Right cardiac atrium (tissue), 5 donors: ENCODE data around the gene MEX3B. TPM values are rescaled to one million over a fixed set of nuclear protein-coding genes. Genes with fewer than 3 reads are reported as not detected.

Experiments used
- ATAC-seq, 2 donors: fragments of 200-7000 bp; cut with Tn5 transposase; one replicate each; pipeline versions ENCODE4 v1.8.0 to v1.9.1; 2020; ENCODE audit warnings: moderate library complexity in 2 of 2, mild to moderate bottlenecking in 1 of 2
- DNase-seq, 3 donors: peaks; one replicate each; pipeline ENCODE4 v3.0.0-alpha.2; 2020
- H3K27ac ChIP-seq: one replicate; pipeline ENCODE4 v1.5.1; 2013; ENCODE audit warnings: mild to moderate bottlenecking, low read length, control low read depth, moderate library complexity
- H3K27me3 ChIP-seq: one replicate; pipeline ENCODE4 v1.6.1; 2013; ENCODE audit not compliant: control insufficient read depth, insufficient read depth
- H3K4me1 ChIP-seq: one replicate; pipeline ENCODE4 v1.6.1; 2013; ENCODE audit warnings: low read length; ENCODE audit not compliant: control insufficient read depth, insufficient read depth
- H3K4me3 ChIP-seq: one replicate; pipeline ENCODE4 v1.5.1; 2013; ENCODE audit warnings: low read length, control low read depth
- H3K9me3 ChIP-seq: one replicate; pipeline ENCODE4 v1.6.1; 2013; ENCODE audit warnings: low read length; ENCODE audit not compliant: control insufficient read depth
- WGBS: extraction: QIAGEN DNeasy Blood & Tissue Kit; methylation state at CpG from one replicate; pipeline ENCODE4 v1.1.7; 2013; 5-methylcytosine and 5-hydroxymethylcytosine counted together
- intact Hi-C, 4 donors: fragments of 100-400 bp; cut with DNase I; formaldehyde crosslinking; loops; one replicate each; pipeline versions ENCODE4 v1.11.0 to v1.14.0; 2022 to 2023
- polyA plus RNA-seq: library from polyadenylated mRNA; stranded (reverse); fragments of 200-250 nt; gene quantifications from one replicate; pipeline ENCODE4 v1.2.3, GENCODE V29; 2013
- total RNA-seq, 4 donors: library from RNA; stranded (reverse); fragmentation: NEBNext Ultra II Directional; extraction: Animal tissue kit (Norgen Biotek cat#: 25700); gene quantifications; one replicate each; pipeline ENCODE4 v1.2.1, GENCODE V29; 2021
- donor health status: healthy with polysubstance abuse.
- donor health status: DM: no; HTN: yes; CAD: no.
- donor health status: DM: no; HTN: no; CAD: no.
- donor health status: DM: no; HTN: yes; CAD: no; lungs with severe emphysema.
- donor health status: DM: yes; HTN: yes; CAD: no.

MEX3B gene
- total and polyA plus RNA-seq, 5 donors: 1.3 to 3.0 (median 2.5) TPM

GRCh38 chr15:82066455-82066854, 20.6 kb upstream of the MEX3B start:
- no peaks in the 10 kb centered on the region for H3K27me3 ChIP-seq
- H3K27ac ChIP-seq: no peak overlapping the region
- DNase-seq: no peak
- no peak for ATAC-seq
- intact Hi-C loops: no loop called here
- no peaks in the 10 kb centered on the region for H3K9me3 ChIP-seq
- H3K4me1 ChIP-seq: no peaks in the 10 kb centered on the region
- 95% methylated on average over 4 of the region's 4 CpGs for WGBS
- no peak overlapping the region for H3K4me3 ChIP-seq

- intact Hi-C loops: no loop called here
These were observed 19.0 kb upstream of the MEX3B start for GRCh38 chr15:82064824-82065223.

GRCh38 chr15:82062479-82063454, 16.9 kb upstream of the MEX3B start:
- no peak overlapping the region for H3K27ac ChIP-seq
- no peaks in the 10 kb centered on the region for H3K9me3 ChIP-seq
- WGBS: 29% methylated on average over 20 of the region's 20 CpGs
- no peak overlapping the region for H3K4me3 ChIP-seq
- no peaks in the 10 kb centered on the region for H3K27me3 ChIP-seq
- ATAC-seq: no peak
- intact Hi-C loops: no loop called here
- H3K4me1 ChIP-seq: no peaks in the 10 kb centered on the region
- no peak for DNase-seq

More at GRCh38 chr15:82064824-82065223, 19.0 kb upstream of the MEX3B start:
- Histone ChIP-seq H3K27me3 (no peaks in the 10 kb centered on the region), H3K4me1 (no peaks in the 10 kb centered on the region), H3K4me3 (no peak overlapping the region), H3K27ac (no peak overlapping the region), H3K9me3 (no peaks in the 10 kb centered on the region)
- no peak for ATAC-seq
- 67% methylated on average over 5 of the region's 5 CpGs for WGBS
- DNase-seq: no peak

- intact Hi-C loops: no loop called here
- DNase-seq (no peak), ATAC-seq (no peak)
- H3K27ac ChIP-seq: no peak overlapping the region
- no peaks in the 10 kb centered on the region for H3K4me1 ChIP-seq
- H3K9me3 ChIP-seq: no peaks in the 10 kb centered on the region
- H3K4me3 ChIP-seq: no peak overlapping the region
- no peaks in the 10 kb centered on the region for H3K27me3 ChIP-seq
- 85% methylated on average over 5 of the region's 5 CpGs for WGBS
These were observed 15.0 kb upstream of the MEX3B start for GRCh38 chr15:82060817-82061216.

- no peak for ATAC-seq
- no peak for DNase-seq
- Histone ChIP-seq H3K27me3 (no peaks in the 10 kb centered on the region), H3K9me3 (no peaks in the 10 kb centered on the region), H3K27ac (no peak overlapping the region), H3K4me3 (no peak overlapping the region), H3K4me1 (no peaks in the 10 kb centered on the region)
- intact Hi-C loops: loop anchor here in 1 of 4 donors (10.0 kb wide), 1 partner anchor 584 kb away; no protein-coding TSS in a partner anchor
- WGBS: 9% methylated on average over 2 of the region's 2 CpGs
These were observed 12.8 kb upstream of the MEX3B start for GRCh38 chr15:82058517-82059204.

GRCh38 chr15:82058026-82058425, 12.2 kb upstream of the MEX3B start:
- Histone ChIP-seq H3K27me3 (no peaks in the 10 kb centered on the region), H3K4me3 (no peak overlapping the region), H3K9me3 (no peaks in the 10 kb centered on the region), H3K4me1 (no peaks in the 10 kb centered on the region), H3K27ac (no peak overlapping the region)
- ATAC-seq: no peak
- WGBS: 9% methylated on average over 14 of the region's 14 CpGs
- no peak for DNase-seq
- intact Hi-C loops: loop anchor here in 1 of 4 donors (10.0 kb wide), 1 partner anchor 583 kb away; no protein-coding TSS in a partner anchor

GRCh38 chr15:82056958-82057823, 11.4 kb upstream of the MEX3B start:
- H3K27ac ChIP-seq: no peak overlapping the region
- intact Hi-C loops: loop anchor here in 1 of 4 donors (10.0 kb wide), 1 partner anchor 582 kb away; no protein-coding TSS in a partner anchor
- no peak for ATAC-seq

GRCh38 chr15:82052751-82053150, 6.9 kb upstream of the MEX3B start:
- no peak overlapping the region for H3K4me3 ChIP-seq
- no peaks in the 10 kb centered on the region for H3K4me1 ChIP-seq
- no peaks in the 10 kb centered on the region for H3K9me3 ChIP-seq
- no peak overlapping the region for H3K27ac ChIP-seq
- intact Hi-C loops: loop anchor here in 1 of 4 donors (10.0 kb wide), 1 partner anchor 578 kb away; no protein-coding TSS in a partner anchor
- DNase-seq (no peak), ATAC-seq (no peak)
- no peaks in the 10 kb centered on the region for H3K27me3 ChIP-seq
- 96% methylated on average over 12 of the region's 12 CpGs for WGBS

More at GRCh38 chr15:82056958-82057823, 11.4 kb upstream of the MEX3B start:
- DNase-seq: no peak
- Histone ChIP-seq H3K27me3 (no peaks in the 10 kb centered on the region), H3K4me3 (no peak overlapping the region), H3K4me1 (no peaks in the 10 kb centered on the region), H3K9me3 (no peaks in the 10 kb centered on the region)
- 27% methylated on average over 7 of the region's 7 CpGs for WGBS

GRCh38 chr15:82051664-82052063, 5.8 kb upstream of the MEX3B start:
- Histone ChIP-seq H3K4me3 (no peak overlapping the region), H3K9me3 (no peaks in the 10 kb centered on the region), H3K27me3 (no peaks in the 10 kb centered on the region), H3K27ac (no peak overlapping the region), H3K4me1 (no peaks in the 10 kb centered on the region)
- ATAC-seq: no peak
- peak in 2 of 3 donors; percentile 31 to 66 for DNase-seq
- intact Hi-C loops: loop anchor here in 1 of 4 donors (10.0 kb wide), 1 partner anchor 577 kb away; no protein-coding TSS in a partner anchor
- 19% methylated on average over 6 of the region's 6 CpGs for WGBS

GRCh38 chr15:82048811-82049210, 3.0 kb upstream of the MEX3B start:
- Histone ChIP-seq H3K27ac (no peak overlapping the region), H3K9me3 (no peaks in the 10 kb centered on the region), H3K4me3 (no peak overlapping the region), H3K4me1 (no peaks in the 10 kb centered on the region), H3K27me3 (no peaks in the 10 kb centered on the region)
- DNase-seq (no peak), ATAC-seq (no peak)
- 73% methylated on average over 8 of the region's 8 CpGs for WGBS
- intact Hi-C loops: loop anchor here in 1 of 4 donors (5.0 kb wide), 1 partner anchor 567 kb away; no protein-coding TSS in a partner anchor
